IMR-90 (cell line): ENCODE results near the gene RELN. TPM values are rescaled to one million over a fixed set of nuclear protein-coding genes. Genes with fewer than 3 reads are reported as not detected.

Experiments
- ATAC-seq: fragments of 200-7000 bp; cut with Tn5 transposase; 2 replicates; pipeline ENCODE4 v1.9.1; 2020; ENCODE audit warnings: low read depth, mild to moderate bottlenecking, moderate library complexity
- BruUV-seq: library from RNA; stranded (reverse); fragments of 400-500 nt; replicated peaks from 2 replicates; lab custom pipeline; 2021; lab: Mats Ljungman, UMichigan
- CTCF ChIA-PET: fragments of 300-600 bp; formaldehyde crosslinking; extraction: SDS; loops from one replicate; lab custom pipeline; 2021; ENCODE audit warnings: antibody characterized with exemption; lab: Yijun Ruan, JAX
- POLR2A ChIA-PET: fragments of 300-600 bp; sonication (Branson Sonifier 250); formaldehyde crosslinking; loops from one replicate; lab custom pipeline; 2022; ENCODE audit warnings: antibody characterized with exemption; ENCODE audit not compliant: unreplicated experiment; lab: Charles Lee
- DNase-seq: peaks from one replicate; pipeline ENCODE4 v3.0.0; 2013
- H2AFZ ChIP-seq: replicated peaks from 2 replicates; pipeline ENCODE3; 2013; ENCODE audit warnings: low read length, mild to moderate bottlenecking; ENCODE audit not compliant: poor library complexity
- H2AK5ac ChIP-seq: 2 replicates; pipeline ENCODE4 v1.6.1; 2013; ENCODE audit warnings: low read depth, low read length, inconsistent platforms
- H2AK9ac ChIP-seq: replicated peaks from 2 replicates; pipeline ENCODE3; 2013; ENCODE audit warnings: mild to moderate bottlenecking, low read depth, low read length, moderate library complexity; ENCODE audit not compliant: poor library complexity
- H2BK120ac ChIP-seq: 2 replicates; pipeline ENCODE4 v1.6.1; 2013; ENCODE audit warnings: low read depth, low read length, inconsistent platforms
- H2BK15ac ChIP-seq: 3 replicates; pipeline ENCODE4 v1.6.1; 2013; ENCODE audit warnings: low read depth, low read length, inconsistent platforms
- H2BK20ac ChIP-seq: 2 replicates; pipeline ENCODE4 v1.6.1; 2013; ENCODE audit warnings: low read depth, mild to moderate bottlenecking, inconsistent platforms, low read length, moderate library complexity
- H2BK5ac ChIP-seq: 2 replicates; pipeline ENCODE4 v1.6.1; 2013; ENCODE audit warnings: mild to moderate bottlenecking, low read depth, low read length, inconsistent platforms; ENCODE audit not compliant: poor library complexity, severe bottlenecking
- H3K14ac ChIP-seq: replicated peaks from 2 replicates; pipeline ENCODE4 v1.6.1; 2013; ENCODE audit warnings: low read depth, low read length, inconsistent platforms
- H3K18ac ChIP-seq: 2 replicates; pipeline ENCODE4 v1.6.1; 2013; ENCODE audit warnings: low read depth, low read length, control low read depth
- H3K23ac ChIP-seq: 2 replicates; pipeline ENCODE4 v1.6.1; 2013; ENCODE audit warnings: low read depth, low read length, inconsistent platforms
- H3K27ac ChIP-seq: 2 replicates; pipeline ENCODE4 v1.5.1; 2013; ENCODE audit warnings: mild to moderate bottlenecking, control low read depth, low read length; ENCODE audit not compliant: insufficient read depth
- H3K27me3 ChIP-seq: 2 replicates; pipeline ENCODE4 v1.6.1; 2013; ENCODE audit warnings: low read length; ENCODE audit not compliant: control insufficient read depth, insufficient read depth
- H3K36me3 ChIP-seq: 2 replicates; pipeline ENCODE4 v1.6.1; 2013; ENCODE audit warnings: low read length, mixed read lengths; ENCODE audit not compliant: control insufficient read depth, insufficient read depth
- H3K4ac ChIP-seq: 2 replicates; pipeline ENCODE4 v1.6.1; 2013; ENCODE audit warnings: low read depth, low read length, inconsistent platforms
- H3K4me1 ChIP-seq: 2 replicates; pipeline ENCODE4 v1.6.1; 2013; ENCODE audit warnings: low read length, mixed read lengths; ENCODE audit not compliant: control insufficient read depth, insufficient read depth
- H3K4me2 ChIP-seq: 2 replicates; pipeline ENCODE4 v1.6.1; 2013; ENCODE audit warnings: low read depth, mild to moderate bottlenecking, control low read depth, low read length, moderate library complexity
- H3K4me3 ChIP-seq: 2 replicates; pipeline ENCODE4 v1.5.1; 2013; ENCODE audit warnings: low read depth, mild to moderate bottlenecking, control low read depth, low read length, moderate library complexity; ENCODE audit not compliant: insufficient read depth
- H3K56ac ChIP-seq: 2 replicates; pipeline ENCODE4 v1.6.1; 2013; ENCODE audit warnings: low read length, inconsistent platforms; ENCODE audit not compliant: insufficient read depth; ENCODE audit errors: extremely low read depth
- H3K79me1 ChIP-seq, 2 experiments: 2 replicates each; pipeline ENCODE4 v1.6.1; 2013; ENCODE audit warnings: low read length in 2 of 2, inconsistent platforms in 1 of 2, low read depth in 1 of 2
- H3K9ac ChIP-seq: 2 replicates; pipeline ENCODE4 v1.6.1; 2013; ENCODE audit warnings: low read depth, low read length, control low read depth
- H3K9me1 ChIP-seq: 2 replicates; pipeline ENCODE4 v1.6.1; 2013; ENCODE audit warnings: low read length, inconsistent platforms; ENCODE audit not compliant: insufficient read depth
- H3K9me3 ChIP-seq: 2 replicates; pipeline ENCODE4 v1.6.1; 2013; ENCODE audit warnings: low read length; ENCODE audit not compliant: control insufficient read depth, insufficient read depth
- H4K20me1 ChIP-seq: 2 replicates; pipeline ENCODE4 v1.6.1; 2013; ENCODE audit warnings: low read length, inconsistent platforms; ENCODE audit not compliant: insufficient read depth
- H4K5ac ChIP-seq: 2 replicates; pipeline ENCODE4 v1.6.1; 2013; ENCODE audit warnings: mild to moderate bottlenecking, low read depth, low read length, control low read depth
- H4K8ac ChIP-seq, 2 experiments: 2 replicates each; pipeline ENCODE4 v1.6.1; 2013; ENCODE audit warnings: low read depth in 2 of 2, low read length in 2 of 2, control low read depth in 1 of 2, inconsistent platforms in 1 of 2
- H4K91ac ChIP-seq: 2 replicates; pipeline ENCODE4 v1.6.1; 2013; ENCODE audit warnings: low read depth, low read length, inconsistent platforms; ENCODE audit not compliant: insufficient read depth
- FOS ChIP-seq: fragments of 150-350 bp; IDR thresholded peaks from 2 replicates; pipeline ENCODE4 v1.6.1; 2016; ENCODE audit warnings: low read depth, low read length
- MXI1 ChIP-seq: IDR thresholded peaks from 2 replicates; pipeline ENCODE4 v1.6.1; 2012; ENCODE audit warnings: low read depth, mild to moderate bottlenecking, low read length, moderate library complexity, borderline replicate concordance
- POLR2A ChIP-seq: IDR thresholded peaks from 2 replicates; pipeline ENCODE4 v1.6.1; 2012; ENCODE audit warnings: mild to moderate bottlenecking, low read depth, low read length
- RAD21 ChIP-seq: IDR thresholded peaks from 2 replicates; pipeline ENCODE4 v1.6.1; 2012; ENCODE audit warnings: low read length, improper control_type of control experiment
- WGBS, 2 experiments: methylation state at CpG; one replicate each; pipeline versions ENCODE4 v1.1.5 to v1.1.7; 2013; ENCODE audit warnings: missing lambda C conversion rate in 2 of 2; ENCODE audit not compliant: insufficient read length in 1 of 2; ENCODE audit errors: extremely low coverage in 2 of 2; 5-methylcytosine and 5-hydroxymethylcytosine counted together
- dilution Hi-C: fragments of 300-500 bp; cut with HindIII; formaldehyde crosslinking; loops from one replicate; pipeline ENCODE4 v1.14.3; 2018; ENCODE audit warnings: low sequenced_read_pairs; ENCODE audit not compliant: unreplicated experiment
- in situ Hi-C: fragments of 300-500 bp; cut with MboI; formaldehyde crosslinking; loops from 3 replicates; pipeline ENCODE4 v1.14.3; 2019; ENCODE audit warnings: low sequenced_read_pairs, inconsistent platforms, mixed read lengths
- intact Hi-C: fragments of 100-400 bp; cut with micrococcal nuclease; formaldehyde crosslinking; loops from 2 replicates; pipeline ENCODE4 v1.10.0; 2022
- polyA plus RNA-seq, 3 experiments: library from polyadenylated mRNA; depleted of rRNA; stranded (reverse); fragments of >200 nt; gene quantifications; 2 replicates each; pipeline ENCODE4 v1.2.3, GENCODE V29; 2012; ENCODE audit warnings: low replicate concordance in 1 of 3
- total RNA-seq: library from RNA; depleted of rRNA; stranded (reverse); fragments of >200 nt; gene quantifications from 2 replicates; pipeline ENCODE4 v1.2.3, GENCODE V29; 2012

RELN gene
- total and polyA plus RNA-seq, 2 of the 4 experiments (the other 2 are of a cell fraction) = 14.7 to 23.7 TPM

DNA sequence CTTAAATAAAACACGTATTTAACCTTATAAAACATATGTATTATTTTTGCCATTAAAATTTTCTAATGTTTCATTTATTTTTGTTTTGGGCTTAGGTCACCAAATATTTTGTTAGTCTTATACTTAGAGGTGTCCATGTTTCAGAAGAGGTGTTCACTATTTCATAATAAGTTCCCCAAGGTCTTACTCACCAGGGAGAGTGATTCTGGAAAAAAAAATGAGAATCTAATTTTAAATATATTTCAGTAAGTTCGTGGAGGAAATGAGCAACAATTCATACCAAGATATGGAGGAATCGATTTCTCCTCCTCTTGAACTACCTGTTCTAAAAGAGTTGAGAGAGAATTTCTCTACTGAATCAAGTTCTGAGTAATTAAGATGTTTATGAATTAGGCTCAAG is 271.9 kb downstream of the RELN start:
- no peaks in the 10 kb centered on the region for H4K20me1 ChIP-seq
- in situ Hi-C loops (no loop called here), dilution Hi-C loops (no loop called here), intact Hi-C loops (no loop called here)
- POLR2A ChIA-PET = no interaction called here
- no peak overlapping the region for H3K4ac ChIP-seq
- no peak overlapping the region for H3K23ac ChIP-seq
- H3K18ac ChIP-seq = no peak overlapping the region
- H2BK5ac ChIP-seq = no peak overlapping the region
- H3K56ac ChIP-seq = no peak overlapping the region
- H3K79me1 ChIP-seq = no peaks in the 10 kb centered on the region
- WGBS, 2 experiments = 100% methylated on average over 1 of the region's 3 CpGs; no CpG with 5 or more reads in 1 of the 2 experiments
- no peaks in the 10 kb centered on the region for H3K27me3 ChIP-seq
- no peak for ATAC-seq
- H2AK9ac ChIP-seq = no peak overlapping the region
- no peak overlapping the region for H2AFZ ChIP-seq
- TF ChIP-seq MXI1 = no peak
- TF ChIP-seq RAD21 = no peak
- no peak for TF ChIP-seq FOS
- no peak for TF ChIP-seq POLR2A
- H2BK20ac ChIP-seq = no peak overlapping the region
- no peak overlapping the region for H3K27ac ChIP-seq
- no peak overlapping the region for H3K9ac ChIP-seq
- no peak overlapping the region for H4K91ac ChIP-seq
- no peak overlapping the region for H4K8ac ChIP-seq
- H2AK5ac ChIP-seq = no peak overlapping the region
- H4K5ac ChIP-seq = no peak overlapping the region
- H3K9me3 ChIP-seq = no peaks in the 10 kb centered on the region
- H3K4me3 ChIP-seq = no peak overlapping the region
- no TSS peak for BruUV-seq
- H3K14ac ChIP-seq = no peak overlapping the region
- no peak overlapping the region for H2BK120ac ChIP-seq
- H3K4me2 ChIP-seq = no peak overlapping the region
- H3K36me3 ChIP-seq = no peaks in the 10 kb centered on the region
- peaks cover 3% of the 10 kb centered on the region; the same call in 1 of the 2 replicates for H3K9me1 ChIP-seq
- CTCF ChIA-PET = no interaction called here
- H3K4me1 ChIP-seq = no peaks in the 10 kb centered on the region
- no peak overlapping the region for H2BK15ac ChIP-seq
- no peak for DNase-seq
